SK-N-SH (cell line): ENCODE data around the gene PURA.

Source experiments
- CTCF ChIP-seq: fragments of 200-600 bp; sonication (generic); IDR thresholded peaks from 2 replicates; pipeline ENCODE4 v1.6.1; 2017; ENCODE audit warnings: antibody characterized with exemption, mild to moderate bottlenecking, moderate library complexity
- ELF1 ChIP-seq: IDR thresholded peaks from 2 replicates; pipeline ENCODE4 v1.4.0; 2012
- EP300 ChIP-seq, 2 experiments: IDR thresholded peaks; 2 replicates each; pipeline versions ENCODE4 v1.4.0 to v1.6.1; 2012; ENCODE audit warnings: borderline replicate concordance in 1 of 2, low read depth in 1 of 2, low read length in 1 of 2

GRCh38 chr5:140076788-140077187 lies 37.1 kb upstream of the PURA start:
- TF ChIP-seq EP300 (IDR thresholded peaks at IDR 0.05; ENCODE audit: borderline replicate concordance in 1 of 2, low read depth in 1 of 2, low read length in 1 of 2) (no peak), ELF1 (no peak), CTCF (no peak)
